ENCODE results near the gene COA3. TPM values are rescaled to one million over a fixed set of nuclear protein-coding genes. Genes with fewer than 3 reads are reported as not detected.

The COA3 gene
- total RNA-seq, 1 experiment from 2014 or later, result 77.6 TPM

GRCh38 chr17:42754782-42755181, 43.7 kb downstream of the COA3 start:
- peak; percentile 32 for DNase-seq (ENCODE audit: low read depth)

- no peak for DNase-seq (ENCODE audit: low read depth)
Observed at GRCh38 chr17:42751628-42752027, 46.9 kb downstream of the COA3 start.

GRCh38 chr17:42750739-42751344, 47.7 kb downstream of the COA3 start:
- DNase-seq (ENCODE audit: low read depth), result no peak

- no peak for DNase-seq (ENCODE audit: low read depth)
Observed at GRCh38 chr17:42748908-42749798, 49.4 kb downstream of the COA3 start.

GRCh38 chr17:42748202-42748907, 50.1 kb downstream of the COA3 start:
- DNase-seq (ENCODE audit: low read depth), result no peak

Other genes starting within 250 kb of the COA3 start
- 0.26 and 0.34 TPM in 2 replicates for gene HSD17B1, start 245.8 kb downstream of the COA3 start, total RNA-seq (2014; rRNA removed)
- 25.8 and 31.7 TPM in 2 replicates for gene COASY, start 236.6 kb downstream of the COA3 start, total RNA-seq (2014; rRNA removed)
- 43.5 and 50.9 TPM in 2 replicates for gene MLX, start 231.6 kb downstream of the COA3 start, total RNA-seq (2014; rRNA removed)
- 23.2 and 32.4 TPM in 2 replicates for gene PSMC3IP, start 221.0 kb downstream of the COA3 start, total RNA-seq (2014; rRNA removed)
- 33.2 and 35.5 TPM in 2 replicates for gene RETREG3, start 189.3 kb downstream of the COA3 start, total RNA-seq (2014; rRNA removed)
- gene TUBG1, start 189.0 kb downstream of the COA3 start, total RNA-seq (2014; rRNA removed), result 144 and 154 TPM in 2 replicates
- 30.7 and 35.4 TPM in 2 replicates for gene TUBG2, start 139.4 kb downstream of the COA3 start, total RNA-seq (2014; rRNA removed)
- 18.7 and 20.4 TPM in 2 replicates for gene PLEKHH3, start 121.7 kb downstream of the COA3 start, total RNA-seq (2014; rRNA removed)
- gene CCR10, start 116.9 kb downstream of the COA3 start, total RNA-seq (2014; rRNA removed), result 0.58 and 1.0 TPM in 2 replicates
- gene CNTNAP1, start 116.2 kb downstream of the COA3 start, total RNA-seq (2014; rRNA removed), result 7.1 and 9.0 TPM in 2 replicates
- gene EZH1, start 53.7 kb downstream of the COA3 start, total RNA-seq (2014; rRNA removed), result 13.3 and 16.2 TPM in 2 replicates
- gene RAMP2, start 37.5 kb downstream of the COA3 start, total RNA-seq (2014; rRNA removed), result 0.26 and 0.92 TPM in 2 replicates
- gene VPS25, start 25.3 kb downstream of the COA3 start, total RNA-seq (2014; rRNA removed), result 67.5 and 71.0 TPM in 2 replicates
- not detected in 2 replicates for gene WNK4, start 18.1 kb downstream of the COA3 start, total RNA-seq (2014; rRNA removed)
- 0.13 TPM in 1 of 2 replicates, not detected in the other for gene CNTD1, start 157 bp upstream of the COA3 start, total RNA-seq (2014; rRNA removed)
- 85.5 and 89.4 TPM in 2 replicates for gene BECN1, start 25.6 kb upstream of the COA3 start, total RNA-seq (2014; rRNA removed)
- gene PSME3, start 34.7 kb upstream of the COA3 start, total RNA-seq (2014; rRNA removed), result 160 and 172 TPM in 2 replicates
- gene AOC2, start 45.9 kb upstream of the COA3 start, total RNA-seq (2014; rRNA removed), result 0.11 and 0.45 TPM in 2 replicates
- 0.17 TPM in 1 of 2 replicates, not detected in the other for gene AOC3, start 52.5 kb upstream of the COA3 start, total RNA-seq (2014; rRNA removed)
- gene G6PC1, start 102.1 kb upstream of the COA3 start, total RNA-seq (2014; rRNA removed), result not detected in 2 replicates
- gene AARSD1, start 165.8 kb upstream of the COA3 start, total RNA-seq (2014; rRNA removed), result 20.5 and 25.0 TPM in 2 replicates
- 2.4 and 5.5 TPM in 2 replicates for gene PTGES3L, start 181.4 kb upstream of the COA3 start, total RNA-seq (2014; rRNA removed)
- 9.4 and 9.6 TPM in 2 replicates for gene RUNDC1, start 181.9 kb upstream of the COA3 start, total RNA-seq (2014; rRNA removed)
- 676 and 967 TPM in 2 replicates for gene RPL27, start 199.7 kb upstream of the COA3 start, total RNA-seq (2014; rRNA removed)
- gene IFI35, start 208.1 kb upstream of the COA3 start, total RNA-seq (2014; rRNA removed), result 12.6 and 26.3 TPM in 2 replicates
- 248 and 297 TPM in 2 replicates for gene VAT1, start 223.7 kb upstream of the COA3 start, total RNA-seq (2014; rRNA removed)
- 0.06 TPM in 1 of 2 replicates, not detected in the other for gene RND2, start 226.5 kb upstream of the COA3 start, total RNA-seq (2014; rRNA removed)